Measurements from ENCODE around the gene SAP30BP. TPM values are rescaled to one million over a fixed set of nuclear protein-coding genes. Genes with fewer than 3 reads are reported as not detected.

Gene SAP30BP
- total and polyA plus RNA-seq, 10 of the 15 experiments (the other 5 are each of a cell fraction or from before 2014, with no cell fraction given), result 57.9 to 166 (median 94.5) TPM

DNA sequence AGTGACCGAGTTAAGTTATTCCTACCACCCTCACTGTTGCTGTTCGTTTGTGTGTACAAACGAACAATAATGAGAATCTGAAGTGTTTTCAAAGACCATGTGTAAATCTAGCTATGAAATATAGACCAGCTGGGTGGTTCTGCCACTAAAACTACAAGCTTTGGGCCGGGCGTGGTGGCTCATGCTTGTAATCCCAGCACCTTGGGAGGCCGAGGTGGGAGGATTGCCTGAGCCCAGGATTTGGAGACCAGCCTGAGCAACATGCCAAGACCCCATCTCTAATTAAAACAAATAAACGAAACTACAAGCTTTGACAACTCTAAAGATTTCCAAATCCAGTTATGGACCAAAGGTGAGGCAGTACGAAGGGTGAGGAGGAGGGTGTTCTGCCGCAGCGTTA lies 1.2 kb upstream of the SAP30BP start (continued):
- TF ChIP-seq RAD51 (IDR thresholded peaks at IDR 0.05) (no peak), NFIC (IDR thresholded peaks at IDR 0.05; ENCODE audit: low read depth, low read length) (no peak)

DNA sequence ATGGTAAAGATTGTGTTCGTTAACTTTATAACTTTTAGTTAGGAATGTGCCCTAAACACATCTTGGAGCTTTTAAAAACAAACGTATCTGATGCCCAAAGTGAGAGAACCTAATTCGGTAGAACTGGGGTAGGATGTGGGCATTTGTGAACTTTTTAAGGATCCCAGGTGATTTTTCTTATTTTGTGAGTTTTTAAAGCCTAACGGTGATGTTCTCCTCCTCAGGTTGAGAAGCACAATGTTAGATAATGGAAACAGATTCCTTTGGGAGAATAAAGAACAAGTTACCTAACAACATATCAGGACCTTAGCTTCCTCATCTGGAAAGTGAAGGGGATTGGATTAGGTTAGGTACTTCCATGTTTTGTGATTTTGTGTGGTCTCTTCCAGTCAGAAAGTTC lies 687 bp downstream of the SAP30BP start:
- FAIRE-seq, result no peak
- intact Hi-C loops (cut with micrococcal nuclease; ENCODE audit: unreplicated experiment), result no loop called here
- ATAC-seq, result no peak
- in situ Hi-C loops (cut with MboI), result no loop called here
- no TSS peak for BruUV-seq (replicated peaks)
- Histone ChIP-seq H3K36me3 (ENCODE audit: control insufficient read depth in 2 of 2, insufficient read depth in 2 of 2, low read length in 1 of 2) (peaks cover 0 to 18% of the 10 kb centered on the region in 2 experiments; a peak in 2 of 4 replicates), H3K27ac (ENCODE audit: control insufficient read depth, insufficient read depth) (peak overlapping the region; percentile 81), H2AFZ (ENCODE audit: control insufficient read depth, low read depth, low read length) (no peak overlapping the region), H3K79me2 (ENCODE audit: control insufficient read depth, insufficient read depth, low read length) (peaks cover 54% of the 10 kb centered on the region), H4K20me1 (ENCODE audit: control insufficient read depth, insufficient read depth) (no peaks in the 10 kb centered on the region), H3K4me2 (ENCODE audit: control insufficient read depth, insufficient read depth) (peak overlapping the region; percentile 70), H3K4me1 (ENCODE audit: control insufficient read depth, insufficient read depth, low read length) (peaks cover 23% of the 10 kb centered on the region), H3K9ac (ENCODE audit: control insufficient read depth, insufficient read depth, low read length) (peak overlapping the region; percentile 79), H3K9me3 (replicated peaks; ENCODE audit: control insufficient read depth, insufficient read depth, low read length) (no peaks in the 10 kb centered on the region), H3K27me3 (replicated peaks in 1 of 2; ENCODE audit: control insufficient read depth in 2 of 2, insufficient read depth in 2 of 2, low read length in 1 of 2) (no peaks in the 10 kb centered on the region), H3K4me3 (peak overlapping the region; percentile 79)
- no peak for DNase-seq (ENCODE audit: low read depth, low spot score)
- 13% methylated on average over 4 of the region's 4 CpGs for WGBS (ENCODE audit: insufficient coverage, insufficient replicate concordance, low lambda C conversion rate, missing lambda C conversion rate)
- SMC1A ChIA-PET (ENCODE audit: uncharacterized antibody, unreplicated experiment), result interaction anchor here (0.9 to 2.7 kb wide), 4 partner anchors 35 to 330 kb away, joined by 3 to 8 read pairs (median 4); partner anchors contain the start of gene SMIM5
- POLR2A ChIA-PET, result interaction anchor here (0.5 to 1.1 kb wide), 2 partner anchors 143 to 294 kb away, joined by 3 to 4 read pairs; partner anchors contain the start of gene LLGL2
- RAD21 ChIA-PET (ENCODE audit: unreplicated experiment), result no interaction called here
- CTCF ChIA-PET, result interaction anchor here (1.0 to 6.0 kb wide), 7 partner anchors 18 to 86 kb away, joined by 3 to 30 read pairs (median 3); partner anchors contain the start of gene SMIM5
- TF ChIP-seq, protein P1, sequence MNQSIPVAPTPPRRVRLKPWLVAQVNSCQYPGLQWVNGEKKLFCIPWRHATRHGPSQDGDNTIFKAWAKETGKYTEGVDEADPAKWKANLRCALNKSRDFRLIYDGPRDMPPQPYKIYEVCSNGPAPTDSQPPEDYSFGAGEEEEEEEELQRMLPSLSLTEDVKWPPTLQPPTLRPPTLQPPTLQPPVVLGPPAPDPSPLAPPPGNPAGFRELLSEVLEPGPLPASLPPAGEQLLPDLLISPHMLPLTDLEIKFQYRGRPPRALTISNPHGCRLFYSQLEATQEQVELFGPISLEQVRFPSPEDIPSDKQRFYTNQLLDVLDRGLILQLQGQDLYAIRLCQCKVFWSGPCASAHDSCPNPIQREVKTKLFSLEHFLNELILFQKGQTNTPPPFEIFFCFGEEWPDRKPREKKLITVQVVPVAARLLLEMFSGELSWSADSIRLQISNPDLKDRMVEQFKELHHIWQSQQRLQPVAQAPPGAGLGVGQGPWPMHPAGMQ (IDR thresholded peaks at IDR 0.05; ENCODE audit: borderline replicate concordance), result no peak
- TF ChIP-seq NFXL1 (IDR thresholded peaks at IDR 0.05; ENCODE audit: borderline replicate concordance) (no peak), SIN3A (IDR thresholded peaks at IDR 0.05; ENCODE audit: low read depth, low read length) (no peak), TCF12 (IDR thresholded peaks at IDR 0.05; ENCODE audit: low read depth, low read length) (no peak), TARDBP (IDR thresholded peaks at IDR 0.05; ENCODE audit: borderline replicate concordance) (no peak), SUPT20H (IDR thresholded peaks at IDR 0.05; ENCODE audit: borderline replicate concordance, control insufficient read depth, low read depth, low read length) (no peak), ZNF622 (IDR thresholded peaks at IDR 0.05) (no peak), SMARCA5 (IDR thresholded peaks at IDR 0.05) (no peak), TCF7 (IDR thresholded peaks at IDR 0.05; ENCODE audit: borderline replicate concordance) (no peak), YBX1 (IDR thresholded peaks at IDR 0.05) (no peak), NRF1 (conservative IDR thresholded peaks at IDR 0.05; ENCODE audit: low read depth, low read length) (no peak), ZNF24 (IDR thresholded peaks at IDR 0.05) (no peak), POLR2AphosphoS2 (IDR thresholded peaks at IDR 0.05; ENCODE audit: low read depth, low read length) (no peak), POLR2AphosphoS5 (IDR thresholded peaks at IDR 0.05; ENCODE audit: low read length) (no peak), IKZF1 (conservative IDR thresholded peaks at IDR 0.05) (no peak), SP1 (IDR thresholded peaks at IDR 0.05; ENCODE audit: low read depth, low read length) (no peak)
- TF ChIP-seq, protein P2, sequence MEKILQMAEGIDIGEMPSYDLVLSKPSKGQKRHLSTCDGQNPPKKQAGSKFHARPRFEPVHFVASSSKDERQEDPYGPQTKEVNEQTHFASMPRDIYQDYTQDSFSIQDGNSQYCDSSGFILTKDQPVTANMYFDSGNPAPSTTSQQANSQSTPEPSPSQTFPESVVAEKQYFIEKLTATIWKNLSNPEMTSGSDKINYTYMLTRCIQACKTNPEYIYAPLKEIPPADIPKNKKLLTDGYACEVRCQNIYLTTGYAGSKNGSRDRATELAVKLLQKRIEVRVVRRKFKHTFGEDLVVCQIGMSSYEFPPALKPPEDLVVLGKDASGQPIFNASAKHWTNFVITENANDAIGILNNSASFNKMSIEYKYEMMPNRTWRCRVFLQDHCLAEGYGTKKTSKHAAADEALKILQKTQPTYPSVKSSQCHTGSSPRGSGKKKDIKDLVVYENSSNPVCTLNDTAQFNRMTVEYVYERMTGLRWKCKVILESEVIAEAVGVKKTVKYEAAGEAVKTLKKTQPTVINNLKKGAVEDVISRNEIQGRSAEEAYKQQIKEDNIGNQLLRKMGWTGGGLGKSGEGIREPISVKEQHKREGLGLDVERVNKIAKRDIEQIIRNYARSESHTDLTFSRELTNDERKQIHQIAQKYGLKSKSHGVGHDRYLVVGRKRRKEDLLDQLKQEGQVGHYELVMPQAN (conservative IDR thresholded peaks at IDR 0.05), result no peak
- TF ChIP-seq, protein P3, sequence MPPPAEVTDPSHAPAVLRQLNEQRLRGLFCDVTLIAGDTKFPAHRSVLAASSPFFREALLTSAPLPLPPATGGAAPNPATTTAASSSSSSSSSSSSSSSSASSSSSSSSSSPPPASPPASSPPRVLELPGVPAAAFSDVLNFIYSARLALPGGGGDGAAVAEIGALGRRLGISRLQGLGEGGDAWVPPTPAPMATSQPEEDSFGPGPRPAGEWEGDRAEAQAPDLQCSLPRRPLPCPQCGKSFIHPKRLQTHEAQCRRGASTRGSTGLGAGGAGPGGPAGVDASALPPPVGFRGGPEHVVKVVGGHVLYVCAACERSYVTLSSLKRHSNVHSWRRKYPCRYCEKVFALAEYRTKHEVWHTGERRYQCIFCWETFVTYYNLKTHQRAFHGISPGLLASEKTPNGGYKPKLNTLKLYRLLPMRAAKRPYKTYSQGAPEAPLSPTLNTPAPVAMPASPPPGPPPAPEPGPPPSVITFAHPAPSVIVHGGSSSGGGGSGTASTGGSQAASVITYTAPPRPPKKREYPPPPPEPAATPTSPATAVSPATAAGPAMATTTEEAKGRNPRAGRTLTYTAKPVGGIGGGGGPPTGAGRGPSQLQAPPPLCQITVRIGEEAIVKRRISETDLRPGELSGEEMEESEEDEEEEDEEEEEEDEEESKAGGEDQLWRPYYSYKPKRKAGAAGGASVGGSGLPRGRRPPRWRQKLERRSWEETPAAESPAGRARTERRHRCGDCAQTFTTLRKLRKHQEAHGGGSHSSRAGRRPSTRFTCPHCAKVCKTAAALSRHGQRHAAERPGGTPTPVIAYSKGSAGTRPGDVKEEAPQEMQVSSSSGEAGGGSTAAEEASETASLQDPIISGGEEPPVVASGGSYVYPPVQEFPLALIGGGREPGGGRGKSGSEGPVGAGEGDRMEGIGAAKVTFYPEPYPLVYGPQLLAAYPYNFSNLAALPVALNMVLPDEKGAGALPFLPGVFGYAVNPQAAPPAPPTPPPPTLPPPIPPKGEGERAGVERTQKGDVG (CRISPR knock-in tag; IDR thresholded peaks at IDR 0.05), result no peak
